Mesendoderm (in vitro differentiated cells): ENCODE data around the gene PRR30.

Experiments used
- DNase-seq: peaks from one replicate; pipeline ENCODE4 v3.0.0; 2013
- H2AK5ac ChIP-seq: 2 replicates; pipeline ENCODE4 v1.6.1; 2013; ENCODE audit warnings: low read length, inconsistent platforms
- H2BK120ac ChIP-seq: 2 replicates; pipeline ENCODE4 v1.6.1; 2013; ENCODE audit warnings: low read depth, mild to moderate bottlenecking, low read length, moderate library complexity, mixed read lengths
- H2BK15ac ChIP-seq: replicated peaks from 2 replicates; pipeline ENCODE4 v1.6.1; 2013; ENCODE audit warnings: low read depth, mild to moderate bottlenecking, moderate library complexity
- H2BK5ac ChIP-seq: 2 replicates; pipeline ENCODE4 v1.6.1; 2013; ENCODE audit warnings: low read length, inconsistent platforms
- H3K18ac ChIP-seq: 2 replicates; pipeline ENCODE4 v1.6.1; 2013; ENCODE audit warnings: mild to moderate bottlenecking, low read length, mixed read lengths
- H3K23ac ChIP-seq: one replicate; pipeline ENCODE4 v1.6.1; 2013; ENCODE audit warnings: low read length
- H3K27ac ChIP-seq: 2 replicates; pipeline ENCODE4 v1.5.1; 2013; ENCODE audit warnings: low read depth, mild to moderate bottlenecking, inconsistent platforms, low read length, moderate library complexity
- H3K27me3 ChIP-seq: 2 replicates; pipeline ENCODE4 v1.6.1; 2013; ENCODE audit warnings: low read length, control low read depth, mild to moderate bottlenecking, inconsistent platforms; ENCODE audit not compliant: insufficient read depth, poor library complexity
- H3K36me3 ChIP-seq: 2 replicates; pipeline ENCODE4 v1.6.1; 2013; ENCODE audit warnings: low read length, inconsistent platforms; ENCODE audit not compliant: control insufficient read depth, insufficient read depth
- H3K4ac ChIP-seq: one replicate; pipeline ENCODE4 v1.6.1; 2013; ENCODE audit warnings: low read depth, mild to moderate bottlenecking, low read length, moderate library complexity
- H3K4me1 ChIP-seq: 2 replicates; pipeline ENCODE4 v1.6.1; 2013; ENCODE audit warnings: low read depth, low read length, inconsistent platforms; ENCODE audit not compliant: control insufficient read depth
- H3K4me2 ChIP-seq: 2 replicates; pipeline ENCODE4 v1.6.1; 2013; ENCODE audit warnings: low read length
- H3K4me3 ChIP-seq: 2 replicates; pipeline ENCODE4 v1.5.1; 2013; ENCODE audit warnings: mild to moderate bottlenecking, low read length
- H3K56ac ChIP-seq: one replicate; pipeline ENCODE4 v1.6.1; 2013; ENCODE audit warnings: low read length
- H3K79me1 ChIP-seq: 2 replicates; pipeline ENCODE4 v1.6.1; 2013; ENCODE audit warnings: low read length, inconsistent platforms
- H3K79me2 ChIP-seq: 2 replicates; pipeline ENCODE4 v1.6.1; 2013; ENCODE audit warnings: mild to moderate bottlenecking, low read length; ENCODE audit not compliant: control insufficient read depth, insufficient read depth
- H3K9ac ChIP-seq: 2 replicates; pipeline ENCODE4 v1.6.1; 2013; ENCODE audit warnings: low read length, inconsistent platforms
- H4K5ac ChIP-seq: one replicate; pipeline ENCODE4 v1.6.1; 2013; ENCODE audit warnings: low read length
- H4K8ac ChIP-seq: one replicate; pipeline ENCODE4 v1.6.1; 2013; ENCODE audit warnings: low read depth, mild to moderate bottlenecking, control low read depth, low read length, moderate library complexity
- WGBS: extraction: QIAGEN DNeasy Blood & Tissue Kit; methylation state at CpG from one replicate; pipeline ENCODE4 v1.1.7; 2013; ENCODE audit warnings: low lambda C conversion rate, missing lambda C conversion rate; ENCODE audit not compliant: insufficient coverage; ENCODE audit errors: extremely low coverage; 5-methylcytosine and 5-hydroxymethylcytosine counted together

The PRR30 gene

GRCh38 chr2:27174638-27175037 is 35.4 kb upstream of the PRR30 start:
- Histone ChIP-seq H3K18ac (no peak overlapping the region), H2BK15ac (no peak overlapping the region), H3K56ac (no peak overlapping the region), H3K79me1 (no peaks in the 10 kb centered on the region), H4K5ac (no peak overlapping the region), H3K23ac (no peak overlapping the region), H3K4ac (no peak overlapping the region), H3K9ac (no peak overlapping the region), H2BK120ac (no peak overlapping the region), H3K4me1 (no peaks in the 10 kb centered on the region), H3K79me2 (no peaks in the 10 kb centered on the region), H3K36me3 (no peaks in the 10 kb centered on the region), H3K27me3 (no peaks in the 10 kb centered on the region), H3K27ac (no peak overlapping the region), H4K8ac (no peak overlapping the region), H3K4me3 (no peak overlapping the region), H3K4me2 (no peak overlapping the region), H2BK5ac (no peak overlapping the region), H2AK5ac (no peak overlapping the region)
- DNase-seq: no peak
- 100% methylated on average over 2 of the region's 6 CpGs for WGBS

- no peak overlapping the region for H4K8ac ChIP-seq
- no peaks in the 10 kb centered on the region for H3K36me3 ChIP-seq
- no peaks in the 10 kb centered on the region for H3K79me1 ChIP-seq
- DNase-seq: no peak
- H2BK120ac ChIP-seq: no peak overlapping the region
- no peak overlapping the region for H4K5ac ChIP-seq
- no peak overlapping the region for H3K56ac ChIP-seq
- H3K4ac ChIP-seq: no peak overlapping the region
- WGBS: no CpG with 5 or more reads among the region's 8 CpGs
- no peak overlapping the region for H3K27ac ChIP-seq
- H3K4me2 ChIP-seq: no peak overlapping the region
- no peak overlapping the region for H2BK5ac ChIP-seq
- no peaks in the 10 kb centered on the region for H3K79me2 ChIP-seq
- no peak overlapping the region for H3K4me3 ChIP-seq
- H3K4me1 ChIP-seq: no peaks in the 10 kb centered on the region
- H2AK5ac ChIP-seq: no peak overlapping the region
- H3K23ac ChIP-seq: no peak overlapping the region
- no peak overlapping the region for H2BK15ac ChIP-seq
- no peak overlapping the region for H3K18ac ChIP-seq
- no peak overlapping the region for H3K9ac ChIP-seq
- H3K27me3 ChIP-seq: no peaks in the 10 kb centered on the region
These were observed 32.2 kb upstream of the PRR30 start for GRCh38 chr2:27171351-27171848.

- no peak overlapping the region for H4K8ac ChIP-seq
- H3K18ac ChIP-seq: no peak overlapping the region
- H3K79me1 ChIP-seq: no peaks in the 10 kb centered on the region
- no peak overlapping the region for H2BK5ac ChIP-seq
- H3K4ac ChIP-seq: no peak overlapping the region
- no peaks in the 10 kb centered on the region for H3K79me2 ChIP-seq
- H3K36me3 ChIP-seq: no peaks in the 10 kb centered on the region
- H2BK120ac ChIP-seq: no peak overlapping the region
- H3K9ac ChIP-seq: no peak overlapping the region
- H2AK5ac ChIP-seq: no peak overlapping the region
- H3K56ac ChIP-seq: no peak overlapping the region
- no peak overlapping the region for H3K27ac ChIP-seq
- no peak overlapping the region for H2BK15ac ChIP-seq
- DNase-seq: no peak
- no CpG with 5 or more reads among the region's 6 CpGs for WGBS
- H3K27me3 ChIP-seq: no peaks in the 10 kb centered on the region
- no peak overlapping the region for H3K4me2 ChIP-seq
- no peaks in the 10 kb centered on the region for H3K4me1 ChIP-seq
- H4K5ac ChIP-seq: no peak overlapping the region
- no peak overlapping the region for H3K23ac ChIP-seq
- no peak overlapping the region for H3K4me3 ChIP-seq
These were observed 31.5 kb upstream of the PRR30 start for GRCh38 chr2:27170581-27171337.

- no peak overlapping the region for H3K27ac ChIP-seq
- H2BK120ac ChIP-seq: no peak overlapping the region
- no peak overlapping the region for H3K9ac ChIP-seq
- H2AK5ac ChIP-seq: no peak overlapping the region
- H3K27me3 ChIP-seq: no peaks in the 10 kb centered on the region
- no peak overlapping the region for H3K4me3 ChIP-seq
- H3K23ac ChIP-seq: no peak overlapping the region
- H4K8ac ChIP-seq: no peak overlapping the region
- no peak for DNase-seq
- no peaks in the 10 kb centered on the region for H3K4me1 ChIP-seq
- H2BK15ac ChIP-seq: no peak overlapping the region
- WGBS: no CpG with 5 or more reads among the region's 8 CpGs
- no peaks in the 10 kb centered on the region for H3K79me2 ChIP-seq
- no peak overlapping the region for H4K5ac ChIP-seq
- H3K79me1 ChIP-seq: no peaks in the 10 kb centered on the region
- H3K4ac ChIP-seq: no peak overlapping the region
- H3K36me3 ChIP-seq: no peaks in the 10 kb centered on the region
- H3K18ac ChIP-seq: no peak overlapping the region
- H2BK5ac ChIP-seq: no peak overlapping the region
- no peak overlapping the region for H3K4me2 ChIP-seq
- no peak overlapping the region for H3K56ac ChIP-seq
These were observed 26.0 kb upstream of the PRR30 start for GRCh38 chr2:27164960-27165763.

GRCh38 chr2:27162151-27163121 is 23.2 kb upstream of the PRR30 start:
- H3K79me2 ChIP-seq: no peaks in the 10 kb centered on the region
- H4K8ac ChIP-seq: no peak overlapping the region
- H2BK120ac ChIP-seq: no peak overlapping the region
- no peak overlapping the region for H2BK15ac ChIP-seq
- no peaks in the 10 kb centered on the region for H3K79me1 ChIP-seq
- no peak overlapping the region for H2BK5ac ChIP-seq
- H3K56ac ChIP-seq: no peak overlapping the region
- no peak overlapping the region for H3K4me3 ChIP-seq
- no CpG with 5 or more reads among the region's 15 CpGs for WGBS
- H3K27ac ChIP-seq: no peak overlapping the region
- DNase-seq: no peak
- no peak overlapping the region for H3K4me2 ChIP-seq
- H3K23ac ChIP-seq: no peak overlapping the region
- H4K5ac ChIP-seq: no peak overlapping the region
- H3K4me1 ChIP-seq: no peaks in the 10 kb centered on the region
- no peak overlapping the region for H3K4ac ChIP-seq
- no peaks in the 10 kb centered on the region for H3K36me3 ChIP-seq
- no peak overlapping the region for H2AK5ac ChIP-seq
- no peak overlapping the region for H3K18ac ChIP-seq
- no peak overlapping the region for H3K9ac ChIP-seq
- H3K27me3 ChIP-seq: no peaks in the 10 kb centered on the region
